Heart right ventricle (tissue), 16 donors: ENCODE results near the gene DGKH. TPM values are rescaled to one million over a fixed set of nuclear protein-coding genes. Genes with fewer than 3 reads are reported as not detected.

Experiments
- ATAC-seq, 8 donors: fragments of 200-7000 bp; cut with Tn5 transposase; one replicate each; pipeline ENCODE4 v1.9.1; 2020; ENCODE audit warnings: mild to moderate bottlenecking in 8 of 8, moderate library complexity in 8 of 8, moderate number of reproducible peaks in 1 of 8
- DNase-seq, 2 donors: peaks; one replicate each; pipeline ENCODE4 v3.0.0-alpha.2; 2020
- H3K27ac ChIP-seq, 10 donors: fragments of 200-600 bp; sonication (generic) in 2 of 10; one replicate each; pipeline versions ENCODE4 v1.5.0 to v1.8.0; 2020 to 2022; ENCODE audit warnings: mild to moderate bottlenecking in 3 of 10
- H3K27me3 ChIP-seq, 7 donors: fragments of 200-600 bp; one replicate each; pipeline ENCODE4 v1.8.0; 2021 to 2022; ENCODE audit warnings: mild to moderate bottlenecking in 2 of 7
- H3K36me3 ChIP-seq, 9 donors: fragments of 200-600 bp; sonication (generic) in 1 of 9; one replicate each; pipeline versions ENCODE4 v1.5.0 to v1.8.0; 2020 to 2022; ENCODE audit warnings: mild to moderate bottlenecking in 2 of 9
- H3K4me1 ChIP-seq, 9 donors: fragments of 200-600 bp; sonication (generic) in 1 of 9; one replicate each; pipeline versions ENCODE4 v1.5.0 to v1.8.0; 2020 to 2022; ENCODE audit warnings: mild to moderate bottlenecking in 4 of 9
- H3K4me3 ChIP-seq, 10 donors: fragments of 200-600 bp; sonication (generic) in 2 of 10; one replicate each; pipeline versions ENCODE4 v1.5.0 to v1.8.0; 2020 to 2022; ENCODE audit warnings: mild to moderate bottlenecking in 7 of 10, moderate library complexity in 2 of 10
- H3K9me3 ChIP-seq, 11 donors: fragments of 200-600 bp in 10 of 11; sonication (generic) in 2 of 11; one replicate each; pipeline versions ENCODE4 v1.5.0 to v1.8.0; 2013 to 2022; ENCODE audit warnings: mild to moderate bottlenecking in 2 of 11, control low read depth in 1 of 11, moderate library complexity in 1 of 11
- WGBS, 2 donors: extraction: QIAGEN DNeasy Blood & Tissue Kit; methylation state at CpG; one replicate each; pipeline ENCODE4 v1.1.7; 2013; ENCODE audit warnings: inconsistent platforms in 1 of 2; 5-methylcytosine and 5-hydroxymethylcytosine counted together
- intact Hi-C, 10 donors: fragments of 100-400 bp; cut with DNase I; formaldehyde crosslinking; loops; one replicate each; pipeline versions ENCODE4 v1.11.1 to v1.14.2; 2022
- polyA plus RNA-seq, 2 donors: library from polyadenylated mRNA; stranded (reverse); fragments of 200-250 nt; gene quantifications; one replicate each; pipeline ENCODE4 v1.2.3, GENCODE V29; 2013
- total RNA-seq, 10 donors: library from RNA; stranded (reverse); fragmentation: NEBNext Ultra II Directional in 3 of 10; extraction: Animal tissue kit (Norgen Biotek cat#: 25700) in 3 of 10; gene quantifications; one replicate each; pipeline versions ENCODE4 v1.2.1 to v1.2.4, GENCODE V29; 2021 to 2023
- TF ChIP-seq, protein P1 (sequence below), 9 donors: fragments of 200-600 bp; sonication (generic) in 2 of 9; IDR thresholded peaks; one replicate each; pipeline versions ENCODE4 v1.5.0 to v1.8.0; 2021 to 2022; ENCODE audit warnings: antibody characterized with exemption in 9 of 9, mild to moderate bottlenecking in 5 of 9, moderate library complexity in 1 of 9
- donor health status: Arrhythmogenic right ventricular cardiomyopathy.
- donor health status: ischemic (EF 13 %, LVEDD 7.1; RV severe dilation, severe dysfunction).
- donor health status: healthy with polysubstance abuse.
- donor health status: DM: no; HTN: yes; CAD: no.
- donor health status: DM: no; HTN: no; CAD: no.
- donor health status: ischemic (EF 25% LVEDD 6.9; RV normal size, moderate dysfunction).
- donor health status: ischemic (EF 25% LVEDD 5.7; RV mildly dilated, moderate dysfunction).
- donor health status: healthy.
- donor health status: DM: yes; HTN: yes; CAD: no.
- donor health status: Ischemic cardiomyopathy.
- donor health status: ischemic (EF 35%, LVEDD 5.7; RV mildly dilated, moderate dysfunction).
- donor health status: nonischemic (EF 11% LVEDD 7.7; RV severe dilation, severe dysfunction).
- donor health status: DM: yes; HTN: yes; CAD: no.
- donor health status: PGD.
- donor health status: ischemic (EF 29% LVEDD 5.4; RV normal size, mild dysfunction).
- donor health status: nonischemic (EF 23%, LVEDD 6.1; RV moderate dilation, normal function).

The DGKH gene
- total and polyA plus RNA-seq, 12 donors, result 1.2 to 11.0 (median 7.2) TPM

DNA sequence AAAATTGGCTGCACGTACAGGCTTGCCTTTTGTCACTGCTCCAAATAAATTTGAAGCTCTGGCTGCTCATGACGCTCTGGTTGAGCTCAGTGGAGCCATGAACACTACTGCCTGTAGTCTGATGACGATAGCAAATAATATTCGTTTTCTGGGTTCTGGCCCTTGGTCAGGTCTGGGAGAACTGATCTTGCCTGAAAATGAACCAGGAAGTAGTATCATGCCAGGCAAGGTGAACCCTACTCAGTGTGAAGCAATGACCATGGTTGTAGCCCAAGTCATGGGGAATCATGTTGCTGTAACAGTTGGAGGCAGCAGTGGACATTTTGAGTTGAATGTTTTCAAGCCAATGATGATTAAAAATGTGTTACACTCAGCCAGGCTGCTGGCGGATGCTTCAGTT is 207.4 kb downstream of the DGKH start:
- Histone ChIP-seq H3K27me3 (no peaks in the 10 kb centered on the region), H3K4me3 (no peak overlapping the region), H3K27ac (no peak overlapping the region), H3K4me1 (no peaks in the 10 kb centered on the region), H3K9me3 (no peaks in the 10 kb centered on the region), H3K36me3 (no peaks in the 10 kb centered on the region)
- intact Hi-C loops, result no loop called here
- WGBS, 2 donors, result 53 to 58% methylated on average over 5 of the region's 5 CpGs
- DNase-seq (no peak), ATAC-seq (no peak)
- TF ChIP-seq, protein P1, sequence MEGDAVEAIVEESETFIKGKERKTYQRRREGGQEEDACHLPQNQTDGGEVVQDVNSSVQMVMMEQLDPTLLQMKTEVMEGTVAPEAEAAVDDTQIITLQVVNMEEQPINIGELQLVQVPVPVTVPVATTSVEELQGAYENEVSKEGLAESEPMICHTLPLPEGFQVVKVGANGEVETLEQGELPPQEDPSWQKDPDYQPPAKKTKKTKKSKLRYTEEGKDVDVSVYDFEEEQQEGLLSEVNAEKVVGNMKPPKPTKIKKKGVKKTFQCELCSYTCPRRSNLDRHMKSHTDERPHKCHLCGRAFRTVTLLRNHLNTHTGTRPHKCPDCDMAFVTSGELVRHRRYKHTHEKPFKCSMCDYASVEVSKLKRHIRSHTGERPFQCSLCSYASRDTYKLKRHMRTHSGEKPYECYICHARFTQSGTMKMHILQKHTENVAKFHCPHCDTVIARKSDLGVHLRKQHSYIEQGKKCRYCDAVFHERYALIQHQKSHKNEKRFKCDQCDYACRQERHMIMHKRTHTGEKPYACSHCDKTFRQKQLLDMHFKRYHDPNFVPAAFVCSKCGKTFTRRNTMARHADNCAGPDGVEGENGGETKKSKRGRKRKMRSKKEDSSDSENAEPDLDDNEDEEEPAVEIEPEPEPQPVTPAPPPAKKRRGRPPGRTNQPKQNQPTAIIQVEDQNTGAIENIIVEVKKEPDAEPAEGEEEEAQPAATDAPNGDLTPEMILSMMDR (IDR thresholded peaks at IDR 0.05), result no peak

DNA sequence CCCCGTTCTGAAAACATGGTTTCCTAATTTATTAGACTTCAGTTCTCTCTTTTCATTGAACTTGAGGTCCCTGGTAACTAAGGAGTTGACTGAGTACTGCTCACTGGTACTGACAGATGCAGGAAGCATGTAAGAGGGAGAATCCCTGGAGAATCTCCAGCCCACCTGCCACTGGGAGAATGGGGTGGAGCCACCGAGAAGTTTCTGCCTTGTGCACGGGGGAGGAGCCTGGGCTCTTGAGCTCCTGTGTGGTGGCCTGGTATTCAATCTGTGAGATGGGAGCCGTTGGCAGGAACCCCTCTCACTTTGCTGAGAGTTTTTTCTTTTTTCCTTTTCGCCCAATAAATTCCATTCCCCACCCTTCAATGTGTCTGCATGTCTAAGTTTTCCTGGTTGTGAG is 210.3 kb downstream of the DGKH start:
- H3K27me3 ChIP-seq, result no peaks in the 10 kb centered on the region
- no peak overlapping the region for H3K27ac ChIP-seq
- intact Hi-C loops, result no loop called here
- H3K4me1 ChIP-seq, result no peaks in the 10 kb centered on the region
- 70 to 77% methylated on average over 5 of the region's 5 CpGs for WGBS, 2 donors
- H3K36me3 ChIP-seq, result no peaks in the 10 kb centered on the region
- no peak overlapping the region for H3K4me3 ChIP-seq
- TF ChIP-seq, protein P1 (IDR thresholded peaks at IDR 0.05), result no peak
- H3K9me3 ChIP-seq, result no peaks in the 10 kb centered on the region
- no peak for DNase-seq
- no peak for ATAC-seq

DNA sequence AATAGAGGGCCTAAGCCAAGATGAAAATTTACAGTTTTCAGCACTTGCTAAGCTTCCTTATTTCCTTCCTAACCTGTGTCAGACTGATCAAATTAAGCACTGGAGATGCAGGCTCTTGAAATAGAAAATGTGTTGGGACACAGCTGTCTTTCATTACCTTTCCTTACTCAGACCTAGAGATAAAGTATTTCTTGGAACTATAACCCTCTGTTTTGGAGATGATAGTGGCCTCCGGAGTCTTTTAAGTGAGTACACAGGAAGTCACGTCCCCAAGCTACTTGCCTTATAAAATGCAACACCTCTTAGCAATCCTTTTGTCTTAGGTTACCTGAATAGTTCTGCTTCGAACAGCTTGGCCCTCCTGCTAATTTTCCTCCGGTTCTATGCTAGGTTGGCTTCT is 211.1 kb downstream of the DGKH start:
- no peaks in the 10 kb centered on the region for H3K36me3 ChIP-seq
- 80 to 84% methylated on average over 4 of the region's 4 CpGs for WGBS, 2 donors
- DNase-seq, result no peak

DNA sequence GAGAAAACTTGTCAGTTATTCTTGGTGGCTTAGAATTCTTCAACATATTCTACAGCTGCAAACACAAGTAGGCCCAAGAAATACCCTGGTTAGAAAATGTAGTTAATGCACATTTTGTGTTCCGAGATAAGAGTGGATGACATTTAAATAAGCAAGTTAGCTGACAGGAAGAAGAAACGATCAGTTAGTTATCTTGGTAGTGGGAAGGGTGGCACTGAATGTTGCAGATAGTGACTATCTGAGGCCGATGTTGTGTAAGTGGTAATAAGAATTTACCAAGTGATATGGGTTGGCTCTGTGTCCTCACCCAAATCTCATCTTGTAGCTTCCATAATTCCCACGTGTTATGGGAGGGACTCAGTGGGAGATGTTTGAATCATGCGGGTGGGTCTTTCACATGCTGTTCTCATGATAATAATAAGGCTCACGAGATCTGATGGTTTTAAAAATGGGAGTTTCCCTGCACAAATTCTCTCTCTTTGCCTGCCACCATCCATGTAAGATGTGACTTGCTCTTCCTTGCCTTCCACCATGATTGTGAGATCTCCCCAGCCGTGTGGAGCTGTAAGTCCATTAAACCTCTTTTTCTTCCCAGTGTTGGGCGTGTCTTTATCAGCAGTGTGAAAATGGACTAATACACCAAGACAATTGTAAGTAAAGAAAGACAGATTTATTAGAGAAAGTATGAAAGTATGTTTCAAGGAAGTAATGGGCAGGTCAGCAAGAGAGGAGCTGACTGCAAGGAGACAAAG is 212.6 kb downstream of the DGKH start:
- intact Hi-C loops, result no loop called here
- ATAC-seq, result no peak
- Histone ChIP-seq H3K36me3 (no peaks in the 10 kb centered on the region), H3K4me3 (no peak overlapping the region), H3K4me1 (peaks cover 0 to 3% (median under 1%) of the 10 kb centered on the region in 9 donors), H3K27ac (no peak overlapping the region), H3K27me3 (no peaks in the 10 kb centered on the region), H3K9me3 (no peaks in the 10 kb centered on the region)
- WGBS, 2 donors, result 89 to 90% methylated on average over 8 of the region's 8 CpGs
- no peak for DNase-seq
- TF ChIP-seq, protein P1 (IDR thresholded peaks at IDR 0.05), result no peak

More for the DNA sequence above, 211.1 kb downstream of the DGKH start:
- no peak overlapping the region for H3K27ac ChIP-seq
- H3K9me3 ChIP-seq, result no peaks in the 10 kb centered on the region
- H3K4me3 ChIP-seq, result no peak overlapping the region
- ATAC-seq, result no peak
- TF ChIP-seq, protein P1 (IDR thresholded peaks at IDR 0.05), result no peak
- H3K27me3 ChIP-seq, result no peaks in the 10 kb centered on the region
- H3K4me1 ChIP-seq, result no peaks in the 10 kb centered on the region
- intact Hi-C loops, result no loop called here
